WI38 (cell line): Measurements from ENCODE around the gene CNIH2.
"Not testable (repeated sequence)": the region's sequence is repeated elsewhere in the genome, so short reads cannot be mapped to it uniquely, and the experiment has no call there.

Experiments used
- H3K4me3 ChIP-seq: 2 replicates; pipeline ENCODE4 v1.5.1; 2011; ENCODE audit warnings: low read depth, mild to moderate bottlenecking, control low read depth, low read length
- CTCF ChIP-seq: IDR thresholded peaks from 2 replicates; pipeline ENCODE4 v1.5.1; 2012; ENCODE audit warnings: low read depth, mild to moderate bottlenecking, control low read depth, low read length

The CNIH2 gene

GRCh38 chr11:66317322-66317722 is 39.3 kb downstream of the CNIH2 start:
- H3K4me3 ChIP-seq = peak overlapping the region; percentile 20; the same call in 1 of the 2 replicates
- TF ChIP-seq CTCF = no peak

DNA sequence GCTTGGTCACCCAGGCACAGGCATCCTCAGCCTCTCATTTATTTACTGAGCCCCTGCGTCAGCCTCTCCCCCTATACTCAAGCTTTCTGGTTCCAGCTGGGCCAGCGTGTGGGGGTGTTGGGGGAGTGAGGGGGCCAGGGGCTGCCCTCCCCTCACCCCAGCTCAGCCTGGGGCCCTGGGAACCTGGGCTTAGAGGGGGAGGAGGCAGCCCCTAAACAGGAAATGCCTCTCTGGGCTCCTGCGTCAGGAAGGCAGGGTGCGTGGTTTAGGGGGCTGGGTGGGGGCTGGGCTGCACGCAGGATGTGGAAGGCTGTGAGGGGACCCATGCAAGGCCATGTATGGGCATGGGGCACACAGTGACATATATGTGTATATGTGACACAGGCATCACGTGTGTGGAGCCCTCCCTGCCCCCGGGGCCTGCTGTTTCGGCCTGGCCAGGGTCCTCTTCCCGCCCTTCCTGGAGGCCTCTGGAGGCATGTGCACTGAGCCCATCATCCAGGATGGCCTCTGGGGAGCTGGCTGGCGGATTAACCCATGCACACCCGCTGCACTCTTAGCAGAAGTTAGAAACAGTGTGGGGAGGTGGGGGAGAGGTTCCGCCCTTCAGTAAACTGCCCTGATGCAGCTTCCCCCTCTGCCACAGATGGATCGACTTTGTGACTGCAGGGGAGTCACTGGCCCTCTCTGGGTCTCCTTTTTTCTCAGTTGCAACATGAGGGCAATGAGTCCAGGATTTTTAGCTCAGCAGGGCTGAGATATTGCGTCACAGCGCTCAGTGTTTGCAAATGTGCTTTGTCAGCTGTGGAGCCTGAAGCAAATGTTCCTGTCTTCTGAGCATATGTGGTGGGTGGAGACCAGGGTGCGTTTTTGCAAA is 40.0 kb downstream of the CNIH2 start:
- no peak for TF ChIP-seq CTCF
- 0 out of 2 replicates have a peak overlapping the region, but pooled peaks have one; percentile 2 for H3K4me3 ChIP-seq

DNA sequence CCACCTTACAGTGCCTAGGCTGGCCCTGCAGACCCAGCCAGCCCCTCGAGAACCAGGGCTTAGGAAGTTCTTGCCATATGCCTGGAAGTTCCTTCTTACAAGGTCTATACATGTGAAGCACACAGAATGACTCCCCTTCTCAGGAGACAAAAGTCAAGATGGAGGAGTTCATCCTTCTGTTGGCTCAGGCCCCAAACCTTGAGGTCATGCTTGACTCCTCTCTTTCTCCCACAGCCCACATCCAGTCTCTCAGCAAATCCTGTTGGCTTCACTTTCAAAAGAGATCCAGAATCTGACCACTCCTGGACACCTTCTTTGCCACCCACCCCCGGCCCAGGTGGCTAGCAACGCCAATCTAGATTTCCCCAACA is 40.6 kb downstream of the CNIH2 start:
- no peak overlapping the region for H3K4me3 ChIP-seq
- no peak for TF ChIP-seq CTCF

DNA sequence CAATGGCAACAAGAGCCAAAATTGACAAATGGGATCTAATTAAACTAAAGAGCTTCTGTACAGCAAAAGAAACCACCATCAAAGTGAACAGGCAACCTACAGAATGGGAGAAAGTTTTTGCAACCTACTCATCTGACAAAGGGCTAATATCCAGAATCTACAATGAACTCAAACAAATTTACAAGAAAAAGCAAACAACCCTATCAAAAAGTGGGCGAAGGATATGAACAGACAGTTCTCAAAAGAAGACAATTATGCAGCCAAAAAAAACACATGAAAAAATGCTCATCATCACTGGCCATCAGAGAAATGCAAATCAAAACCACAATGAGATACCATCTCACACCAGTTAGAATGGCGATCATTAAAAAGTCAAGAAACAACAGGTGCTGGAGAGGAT is 42.3 kb downstream of the CNIH2 start:
- not testable (repeated sequence) for H3K4me3 ChIP-seq

GRCh38 chr11:66320748-66321147 is 42.8 kb downstream of the CNIH2 start:
- H3K4me3 ChIP-seq = not testable (repeated sequence)

DNA sequence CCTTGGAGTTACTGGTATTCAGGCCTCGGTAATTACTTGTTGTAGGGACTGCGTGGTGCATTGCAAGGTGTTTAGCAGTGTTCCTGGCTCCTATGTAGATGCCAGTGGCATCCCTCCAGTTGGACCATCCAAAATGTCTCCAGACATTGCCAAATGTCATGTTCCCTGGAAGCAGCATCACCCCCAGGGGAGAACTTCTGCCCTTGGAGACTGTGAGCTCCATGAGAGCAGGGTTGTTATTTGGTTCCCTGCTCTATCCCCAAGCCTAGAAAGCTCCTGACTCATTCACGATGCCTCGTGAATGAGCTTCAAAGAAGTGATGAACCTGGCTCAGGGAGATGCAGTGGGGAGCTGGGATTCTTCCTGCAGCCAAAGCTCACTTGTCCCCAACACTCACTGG is 43.6 kb downstream of the CNIH2 start:
- no peak overlapping the region for H3K4me3 ChIP-seq
- no peak for TF ChIP-seq CTCF

- H3K4me3 ChIP-seq = no peak overlapping the region
- no peak for TF ChIP-seq CTCF
Observed at GRCh38 chr11:66322732-66323427, 44.9 kb downstream of the CNIH2 start.

- no peak for TF ChIP-seq CTCF
- no peak overlapping the region for H3K4me3 ChIP-seq
Observed at GRCh38 chr11:66323684-66324083, 45.7 kb downstream of the CNIH2 start.
